GM19193 (cell line): ENCODE results near the gene ENAH.

Experiments
- POLR2A ChIP-seq: IDR thresholded peaks from 4 replicates; pipeline ENCODE4 v1.6.1; 2011; ENCODE audit not compliant: insufficient read depth, insufficient read length; ENCODE audit errors: extremely low read depth

Gene ENAH

DNA sequence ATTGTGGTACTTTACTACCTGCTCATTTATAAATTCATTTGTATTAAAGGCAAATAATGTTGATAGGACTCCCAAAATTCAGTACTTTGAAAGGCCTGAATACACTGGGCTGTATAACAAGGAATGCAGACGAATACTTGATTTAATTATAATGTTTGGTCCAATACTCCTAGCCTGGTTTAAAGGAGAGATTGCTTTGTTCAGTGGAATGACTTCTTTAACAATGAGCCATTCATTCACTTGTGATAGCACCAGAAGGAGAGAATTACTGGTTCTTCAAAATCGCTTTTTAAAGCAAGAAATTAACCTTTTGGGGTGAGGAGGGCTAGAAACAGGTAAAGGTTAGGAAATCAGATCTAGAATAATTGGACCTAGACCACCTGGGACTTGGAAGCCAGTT is 28.3 kb upstream of the ENAH start:
- TF ChIP-seq POLR2A = no peak

GRCh38 chr1:225678545-225678944 is 25.6 kb upstream of the ENAH start:
- TF ChIP-seq POLR2A = no peak

DNA sequence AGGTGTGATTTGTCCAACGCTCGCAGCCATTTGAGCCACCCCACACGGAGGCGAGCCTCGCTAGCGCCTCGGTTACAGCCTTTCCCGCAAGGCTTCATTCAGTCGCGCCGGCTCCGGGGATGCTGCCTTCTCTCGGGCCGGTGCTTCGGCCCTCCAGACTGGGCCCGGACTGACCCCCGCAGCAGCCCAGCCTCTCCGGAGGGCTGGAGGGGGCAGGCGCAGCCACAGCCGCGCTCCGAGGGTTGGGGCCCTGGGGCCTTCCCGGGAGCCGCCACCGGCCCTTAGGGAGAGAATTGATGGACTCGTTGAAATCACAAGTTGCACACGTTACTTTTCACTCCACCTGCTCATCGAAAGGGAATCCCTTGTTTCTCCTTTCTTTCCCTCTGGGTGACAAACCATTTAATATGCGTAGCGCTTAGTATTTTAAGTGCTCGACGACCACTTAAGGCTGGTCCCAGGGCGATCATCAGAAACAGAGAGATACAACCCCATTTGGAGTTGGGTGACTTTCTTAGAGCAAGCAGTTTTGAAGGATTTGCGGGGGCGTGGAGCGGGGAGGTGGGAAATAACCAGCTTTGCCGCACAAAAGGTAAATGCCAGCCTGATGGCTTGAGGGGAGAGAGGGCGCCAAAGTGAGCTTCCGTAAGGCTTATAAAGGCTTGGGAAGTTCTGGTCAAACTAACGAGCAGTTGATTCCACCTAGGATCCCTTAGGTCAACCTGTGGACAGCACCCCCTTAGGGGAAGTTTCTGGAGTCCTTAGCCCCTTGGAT is 24.6 kb upstream of the ENAH start:
- TF ChIP-seq POLR2A = no peak

DNA sequence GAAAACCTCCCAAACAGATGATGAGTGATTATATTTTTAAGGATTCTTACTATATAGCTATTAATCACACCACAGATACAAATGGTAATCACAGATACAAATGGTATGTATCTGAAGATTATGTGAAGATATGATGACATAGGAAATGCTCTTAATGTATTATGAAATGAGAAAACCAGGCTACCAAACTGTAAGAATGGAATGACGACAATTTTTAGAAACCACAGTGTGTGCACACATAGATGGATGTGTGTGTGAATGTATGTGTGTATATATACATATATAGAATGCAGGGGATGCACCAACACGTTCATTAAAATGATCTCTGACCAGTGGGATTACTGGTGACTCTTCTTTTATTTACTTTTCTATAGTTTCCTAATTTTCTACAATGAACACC is 21.5 kb upstream of the ENAH start:
- no peak for TF ChIP-seq POLR2A

DNA sequence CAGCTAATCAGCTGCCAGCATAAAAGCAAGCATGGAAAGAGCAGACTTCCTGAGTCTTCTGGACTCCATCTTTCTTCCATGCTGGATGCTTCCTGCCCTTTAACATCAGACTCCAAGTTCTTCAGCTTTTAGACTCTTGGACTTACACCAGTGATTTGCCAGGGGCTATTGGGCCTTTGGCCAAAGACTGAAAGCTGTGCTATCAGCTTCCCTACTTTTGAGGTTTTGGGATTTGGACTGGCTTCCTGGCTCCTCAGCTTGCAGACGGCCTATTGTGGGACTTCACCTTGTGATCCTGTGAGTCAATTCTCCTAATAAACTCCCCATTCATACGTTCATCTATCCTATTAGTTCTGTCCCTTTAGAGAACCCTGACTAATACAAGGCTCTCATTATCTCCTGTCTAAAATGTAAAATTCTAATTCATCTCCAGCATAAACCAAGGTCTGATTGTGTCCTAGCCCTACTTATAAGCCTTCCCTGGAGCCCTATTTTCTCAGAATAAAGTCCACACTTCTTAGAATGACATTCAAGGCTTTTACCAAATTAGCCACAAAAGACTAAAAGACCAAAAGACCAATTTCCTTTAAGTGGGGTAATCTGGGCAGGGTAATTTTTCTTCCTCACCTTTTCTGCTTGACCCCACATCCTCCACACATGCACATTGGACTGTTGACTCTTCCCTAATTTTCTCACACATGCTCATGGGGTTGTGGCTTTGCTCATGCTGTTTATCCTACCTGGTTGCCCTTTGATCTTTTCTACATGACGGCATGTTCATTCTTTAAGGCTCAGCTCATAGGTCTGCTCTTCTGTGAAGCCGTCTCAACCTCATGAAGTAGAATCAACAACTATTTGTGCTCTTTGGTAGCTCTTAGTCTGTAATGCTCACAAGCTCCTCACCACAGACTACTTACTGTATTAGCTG is 18.1 kb upstream of the ENAH start:
- no peak for TF ChIP-seq POLR2A

DNA sequence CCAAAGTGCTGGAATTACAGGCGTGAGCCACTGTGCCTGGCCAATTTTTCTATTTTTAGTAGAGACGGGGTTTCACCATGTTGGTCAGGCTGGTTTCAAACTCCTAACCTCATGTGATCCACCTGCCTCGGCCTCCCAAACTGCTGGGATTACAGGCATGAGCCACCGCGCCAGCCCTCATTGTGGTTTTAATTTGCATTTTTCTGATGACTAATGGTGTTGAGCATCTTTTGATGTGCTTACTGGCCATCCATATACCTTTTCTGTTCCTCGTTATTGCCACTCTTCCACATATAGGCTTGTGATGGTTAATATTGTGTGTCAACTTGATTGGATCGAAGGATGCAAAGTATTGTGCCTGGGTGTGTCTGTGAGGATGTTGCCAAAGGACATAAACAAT is 17.4 kb upstream of the ENAH start:
- TF ChIP-seq POLR2A = no peak

GRCh38 chr1:225668222-225668621 is 15.3 kb upstream of the ENAH start:
- TF ChIP-seq POLR2A = no peak

- TF ChIP-seq POLR2A = no peak
Observed at GRCh38 chr1:225667362-225667761, 14.4 kb upstream of the ENAH start.

- no peak for TF ChIP-seq POLR2A
Observed at GRCh38 chr1:225666495-225666894, 13.6 kb upstream of the ENAH start.

DNA sequence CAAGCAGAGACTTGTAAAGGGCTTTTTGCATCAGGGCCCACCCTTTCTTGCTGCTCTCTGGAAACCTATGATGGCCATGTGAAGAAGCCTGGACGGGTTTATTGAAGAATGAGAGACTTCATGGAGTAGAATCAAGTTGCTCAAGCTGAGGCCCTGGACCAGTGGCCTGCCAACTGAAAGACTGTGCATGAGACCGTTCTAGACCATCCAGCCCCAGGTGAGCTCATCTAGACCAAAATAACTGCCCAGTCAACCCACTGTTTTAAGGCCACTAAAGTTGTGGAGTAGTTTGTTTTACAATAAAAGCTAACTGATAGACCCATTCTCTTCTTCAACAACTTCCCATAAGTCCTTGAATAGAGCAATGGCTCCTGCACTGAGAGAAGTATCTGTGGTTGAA is 11.8 kb upstream of the ENAH start:
- no peak for TF ChIP-seq POLR2A

- no peak for TF ChIP-seq POLR2A
Observed at GRCh38 chr1:225662155-225662554, 9.2 kb upstream of the ENAH start.

GRCh38 chr1:225660544-225660946 is 7.6 kb upstream of the ENAH start:
- TF ChIP-seq POLR2A = no peak

GRCh38 chr1:225658041-225658440 is 5.1 kb upstream of the ENAH start:
- no peak for TF ChIP-seq POLR2A

- no peak for TF ChIP-seq POLR2A
Observed at GRCh38 chr1:225657462-225657989, 4.6 kb upstream of the ENAH start.

DNA sequence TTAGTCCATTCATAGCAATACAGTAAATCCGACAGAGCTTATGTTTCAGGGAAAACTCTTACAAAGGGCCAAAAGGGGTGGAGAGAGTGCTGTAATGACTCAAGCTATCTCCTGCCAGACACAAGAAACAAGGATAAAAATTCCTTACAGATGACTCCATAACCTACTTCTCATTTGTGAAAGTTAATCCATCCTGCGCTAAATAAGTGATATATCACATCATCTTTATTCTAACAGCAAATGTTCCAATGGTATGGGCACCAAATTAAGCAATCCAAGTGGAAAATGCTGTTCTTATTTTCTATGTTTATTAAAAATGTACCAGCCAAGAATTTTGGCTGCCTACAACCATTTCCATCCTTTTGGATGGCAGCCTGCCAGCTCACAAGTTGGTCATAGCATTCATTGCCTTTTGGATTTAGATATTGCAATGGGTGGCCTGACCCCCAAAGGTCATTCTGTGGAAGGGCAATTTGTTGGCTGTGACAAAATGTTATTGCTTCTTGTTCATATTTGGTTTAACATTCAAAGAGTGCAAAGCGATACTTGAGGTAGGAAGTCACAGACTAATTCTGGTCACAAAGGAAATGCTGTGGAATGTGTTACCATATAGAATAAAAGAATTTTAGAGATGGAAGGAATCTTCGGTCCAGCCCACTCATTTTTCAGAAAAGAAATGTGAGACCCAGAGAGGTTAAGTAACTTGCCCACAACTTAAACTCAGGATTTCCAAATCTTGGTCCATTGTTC is 2.8 kb upstream of the ENAH start:
- TF ChIP-seq POLR2A = no peak
